Ectodermal cell (in vitro differentiated cells): ENCODE measurements around the gene IQGAP2.

Experiments
- H3K27ac ChIP-seq: 2 replicates; pipeline ENCODE4 v1.7.0; 2013; ENCODE audit warnings: mild to moderate bottlenecking, low read depth, low read length; ENCODE audit not compliant: insufficient read depth, poor library complexity, severe bottlenecking
- H3K27me3 ChIP-seq: 2 replicates; pipeline ENCODE4 v1.7.0; 2013; ENCODE audit warnings: mild to moderate bottlenecking, low read length; ENCODE audit not compliant: insufficient read depth, control insufficient read depth, poor library complexity, severe bottlenecking
- H3K36me3 ChIP-seq: one replicate; pipeline ENCODE4 v1.7.0; 2013; ENCODE audit warnings: low read length; ENCODE audit not compliant: control insufficient read depth, insufficient read depth
- H3K4me1 ChIP-seq: one replicate; pipeline ENCODE4 v1.7.0; 2013; ENCODE audit warnings: low read length; ENCODE audit not compliant: control insufficient read depth, insufficient read depth
- H3K4me3 ChIP-seq: 2 replicates; pipeline ENCODE4 v1.7.0; 2013; ENCODE audit warnings: low read depth, low read length, control low read depth; ENCODE audit not compliant: insufficient read depth
- H3K9me3 ChIP-seq: 2 replicates; pipeline ENCODE4 v1.7.0; 2013; ENCODE audit warnings: mild to moderate bottlenecking, low read length, moderate library complexity; ENCODE audit not compliant: control insufficient read depth
- WGBS, 2 experiments: methylation state at CpG; one replicate each; pipeline ENCODE4 v1.1.7; 2013; ENCODE audit warnings: missing lambda C conversion rate in 2 of 2; 5-methylcytosine and 5-hydroxymethylcytosine counted together

Gene IQGAP2

GRCh38 chr5:76497065-76497460 is 94.0 kb downstream of the IQGAP2 start:
- Histone ChIP-seq H3K36me3 (no peaks in the 10 kb centered on the region), H3K4me3 (no peak overlapping the region), H3K4me1 (peaks cover 7% of the 10 kb centered on the region), H3K27ac (no peak overlapping the region), H3K27me3 (no peaks in the 10 kb centered on the region), H3K9me3 (no peaks in the 10 kb centered on the region)
- WGBS, 2 experiments = 85 to 93% methylated on average over 4 of the region's 4 CpGs

DNA sequence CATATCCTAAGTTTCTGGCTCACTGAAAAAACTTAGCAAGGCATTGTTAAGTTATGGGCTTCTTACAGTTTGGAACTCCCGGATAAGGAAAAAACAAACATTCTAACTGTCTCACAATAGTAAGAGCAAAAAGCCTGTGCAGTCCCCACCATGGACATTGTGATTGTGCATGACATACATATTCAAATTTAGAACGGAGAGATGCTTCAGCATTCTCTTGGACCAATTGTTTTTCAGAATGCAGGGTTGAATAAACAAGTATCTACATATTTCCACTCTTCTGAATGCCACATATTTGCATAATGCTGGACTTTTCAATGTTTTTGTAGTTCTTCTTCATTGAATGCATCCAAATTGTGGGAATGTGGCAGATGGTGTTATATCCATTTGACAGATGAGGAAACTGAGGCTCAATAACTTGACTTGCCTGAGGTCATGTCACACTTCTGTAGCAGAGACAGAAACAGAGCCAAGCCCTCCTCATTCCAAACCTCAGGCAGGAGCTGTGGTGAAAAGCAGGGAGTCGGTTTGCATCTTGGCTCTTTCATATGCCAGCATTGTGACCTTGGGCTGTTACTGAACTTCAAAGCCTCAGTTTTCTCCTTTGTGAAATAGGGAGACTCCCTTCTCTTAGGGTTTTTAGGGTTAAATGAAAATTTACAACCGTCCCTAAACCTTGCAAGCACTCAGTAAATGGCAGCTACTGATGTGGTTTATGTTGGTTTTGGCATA is 95.1 kb downstream of the IQGAP2 start:
- H3K9me3 ChIP-seq = no peaks in the 10 kb centered on the region
- H3K4me3 ChIP-seq = no peak overlapping the region
- WGBS, 2 experiments = 55 to 60% methylated on average over 4 of the region's 4 CpGs
- H3K4me1 ChIP-seq = peaks cover 2% of the 10 kb centered on the region
- no peaks in the 10 kb centered on the region for H3K36me3 ChIP-seq
- no peak overlapping the region for H3K27ac ChIP-seq
- no peaks in the 10 kb centered on the region for H3K27me3 ChIP-seq

GRCh38 chr5:76499507-76500161 is 96.5 kb downstream of the IQGAP2 start:
- no peak overlapping the region for H3K27ac ChIP-seq
- peaks cover 5% of the 10 kb centered on the region for H3K4me1 ChIP-seq
- H3K27me3 ChIP-seq = no peaks in the 10 kb centered on the region
- 57 to 59% methylated on average over 2 of the region's 2 CpGs for WGBS, 2 experiments
- H3K4me3 ChIP-seq = no peak overlapping the region
- no peaks in the 10 kb centered on the region for H3K36me3 ChIP-seq
- H3K9me3 ChIP-seq = no peaks in the 10 kb centered on the region

DNA sequence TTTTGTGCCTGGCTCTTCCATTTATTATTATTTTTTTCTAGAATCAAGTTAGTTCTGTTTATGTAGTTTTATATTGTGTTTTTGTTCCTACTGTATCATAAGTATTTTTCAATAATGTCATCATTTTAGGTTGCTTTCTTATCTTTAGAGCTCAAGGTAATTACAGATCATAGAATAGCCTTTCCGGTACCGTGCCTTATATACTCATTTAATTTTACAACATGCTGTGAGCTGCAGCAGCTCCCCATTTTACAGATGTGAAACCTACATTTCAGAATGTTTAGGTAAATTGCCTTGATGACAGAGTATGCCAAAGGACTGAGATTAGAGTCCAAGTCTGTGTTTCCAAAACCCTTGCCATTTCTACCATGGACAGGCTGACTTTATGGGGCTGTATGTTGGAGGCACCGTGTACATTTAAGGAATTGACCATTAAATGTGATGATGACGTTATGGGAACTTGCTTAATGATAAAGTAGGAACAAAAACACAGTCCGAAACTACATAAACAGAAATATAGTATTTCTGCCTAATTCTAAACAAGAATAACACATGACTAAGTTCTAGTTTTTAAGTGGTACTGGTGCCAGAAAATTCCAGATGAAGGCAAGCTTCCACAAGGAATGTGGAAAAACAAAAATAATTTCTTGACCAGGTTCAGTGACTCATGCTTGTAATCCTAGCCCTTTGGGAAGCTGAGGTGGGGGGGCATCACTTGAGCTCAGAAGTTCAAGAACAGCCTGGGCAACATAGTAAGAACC is 97.7 kb downstream of the IQGAP2 start:
- Histone ChIP-seq H3K27ac (no peak overlapping the region), H3K9me3 (no peaks in the 10 kb centered on the region), H3K36me3 (no peaks in the 10 kb centered on the region), H3K27me3 (no peaks in the 10 kb centered on the region), H3K4me1 (peaks cover 8% of the 10 kb centered on the region), H3K4me3 (no peak overlapping the region)
- 99 to 100% methylated on average over 3 to 5 of the region's 5 CpGs for WGBS, 2 experiments

DNA sequence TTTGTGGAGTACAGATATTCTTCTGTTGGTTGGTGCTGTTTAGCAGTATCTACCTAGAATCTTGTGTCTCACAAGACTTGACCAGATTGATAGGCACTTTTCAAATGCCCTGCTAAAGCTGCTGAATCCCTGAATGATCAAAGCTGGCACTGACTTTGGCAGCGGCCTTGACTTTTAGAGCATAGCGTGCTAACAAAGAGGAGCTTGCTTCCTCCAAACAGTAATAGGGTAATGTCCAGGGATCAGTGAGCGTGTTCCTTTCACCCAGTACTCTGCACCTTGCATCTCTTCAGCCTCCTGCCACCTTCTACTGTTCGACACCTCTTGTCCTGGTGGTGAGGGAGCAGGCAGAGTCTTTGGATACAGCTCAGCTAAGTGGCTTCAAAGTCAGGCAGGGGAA is 100.8 kb downstream of the IQGAP2 start:
- H3K4me1 ChIP-seq = peaks cover 8% of the 10 kb centered on the region
- no peak overlapping the region for H3K27ac ChIP-seq
- no peaks in the 10 kb centered on the region for H3K27me3 ChIP-seq
- WGBS, 2 experiments = 93 to 98% methylated on average over 4 of the region's 4 CpGs
- no peaks in the 10 kb centered on the region for H3K36me3 ChIP-seq
- no peaks in the 10 kb centered on the region for H3K9me3 ChIP-seq
- H3K4me3 ChIP-seq = no peak overlapping the region

GRCh38 chr5:76504901-76505564 is 101.9 kb downstream of the IQGAP2 start:
- Histone ChIP-seq H3K4me1 (peaks cover 8% of the 10 kb centered on the region), H3K27me3 (no peaks in the 10 kb centered on the region), H3K4me3 (no peak overlapping the region), H3K27ac (no peak overlapping the region), H3K9me3 (no peaks in the 10 kb centered on the region), H3K36me3 (no peaks in the 10 kb centered on the region)
- WGBS, 2 experiments = 96% methylated on average over 4 of the region's 4 CpGs

DNA sequence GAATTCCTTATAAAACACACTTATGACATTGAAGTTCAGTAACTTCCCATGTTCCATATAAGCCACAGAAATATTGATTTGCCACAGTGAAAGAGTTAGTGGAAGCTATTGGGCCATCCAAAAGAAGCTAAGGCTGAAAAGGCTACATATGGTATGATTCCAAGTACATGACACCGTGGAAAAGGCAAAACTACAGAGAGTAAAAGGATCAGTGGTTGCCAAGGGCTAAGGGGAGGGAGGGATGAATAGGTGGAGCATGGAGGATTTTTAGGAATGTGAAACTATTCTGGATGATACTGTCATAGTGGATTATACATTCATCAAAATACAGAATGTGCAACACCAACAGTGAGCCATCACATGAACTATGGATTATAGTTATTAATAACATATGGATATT is 110.4 kb downstream of the IQGAP2 start:
- no peaks in the 10 kb centered on the region for H3K9me3 ChIP-seq
- no peak overlapping the region for H3K4me3 ChIP-seq
- H3K4me1 ChIP-seq = no peaks in the 10 kb centered on the region
- H3K27ac ChIP-seq = no peak overlapping the region
- H3K36me3 ChIP-seq = no peaks in the 10 kb centered on the region
- no peaks in the 10 kb centered on the region for H3K27me3 ChIP-seq
- WGBS, 2 experiments = 88 to 89% methylated on average over 1 of the region's 1 CpG

DNA sequence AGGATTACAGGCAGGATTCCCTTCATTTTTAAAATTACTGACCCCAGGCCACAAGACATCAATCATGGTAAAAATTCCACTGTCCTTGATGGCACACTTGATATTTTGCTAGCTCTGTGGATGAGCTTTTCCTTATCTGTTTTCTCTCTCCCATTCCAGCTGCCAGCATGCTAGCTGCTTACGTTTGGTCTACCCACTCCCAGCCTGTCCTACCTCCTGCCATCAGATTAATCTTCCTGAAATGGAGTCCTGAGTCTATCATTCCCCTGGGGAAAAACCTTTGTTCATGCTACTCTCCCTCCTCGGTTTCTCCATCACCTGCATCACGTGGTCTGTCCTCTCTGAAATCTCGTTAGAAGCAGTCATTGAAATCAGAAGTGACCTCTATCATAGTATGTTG is 111.2 kb downstream of the IQGAP2 start:
- Histone ChIP-seq H3K4me3 (no peak overlapping the region), H3K36me3 (no peaks in the 10 kb centered on the region), H3K27ac (no peak overlapping the region), H3K4me1 (no peaks in the 10 kb centered on the region), H3K9me3 (no peaks in the 10 kb centered on the region), H3K27me3 (no peaks in the 10 kb centered on the region)
- WGBS, 2 experiments = 82 to 83% methylated on average over 4 of the region's 4 CpGs

- H3K27ac ChIP-seq = no peak overlapping the region
- H3K9me3 ChIP-seq = no peaks in the 10 kb centered on the region
- WGBS, 2 experiments = 75 to 76% methylated on average over 2 of the region's 2 CpGs
- no peak overlapping the region for H3K4me3 ChIP-seq
- H3K4me1 ChIP-seq = no peaks in the 10 kb centered on the region
- H3K36me3 ChIP-seq = no peaks in the 10 kb centered on the region
- no peaks in the 10 kb centered on the region for H3K27me3 ChIP-seq
Measured at GRCh38 chr5:76514713-76515112, 111.6 kb downstream of the IQGAP2 start.

DNA sequence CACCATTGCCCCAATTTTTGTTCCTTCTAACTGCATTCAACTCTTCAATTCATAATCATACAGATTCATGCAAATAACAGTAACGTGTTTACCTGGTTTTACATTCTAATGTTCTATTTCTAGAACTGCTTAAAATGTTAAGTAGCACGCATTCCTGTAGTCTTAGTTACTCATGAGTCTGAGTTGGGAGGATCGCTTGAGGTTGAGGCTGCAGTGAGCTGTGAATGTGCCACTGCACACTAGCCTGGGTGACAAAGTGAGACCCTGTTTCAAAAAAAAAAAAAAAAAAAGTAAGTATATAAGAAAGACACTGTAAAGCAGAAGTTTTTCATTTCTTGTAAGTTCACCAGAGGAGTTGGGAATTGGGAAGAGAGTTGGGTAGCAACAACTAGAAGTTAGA is 114.2 kb downstream of the IQGAP2 start:
- 96 to 97% methylated on average over 3 of the region's 3 CpGs for WGBS, 2 experiments
- Histone ChIP-seq H3K27ac (no peak overlapping the region), H3K27me3 (no peaks in the 10 kb centered on the region), H3K4me3 (no peak overlapping the region), H3K36me3 (no peaks in the 10 kb centered on the region), H3K9me3 (no peaks in the 10 kb centered on the region), H3K4me1 (no peaks in the 10 kb centered on the region)
